H1 (cell line): ENCODE results near the gene HEATR5A. TPM values are rescaled to one million over a fixed set of nuclear protein-coding genes. Genes with fewer than 3 reads are reported as not detected.

Experiments
- CTCF ChIA-PET: fragments of 300-600 bp; sonication (Branson Sonifier 250); formaldehyde crosslinking; loops from one replicate; lab custom pipeline; 2021; ENCODE audit not compliant: partially characterized antibody; lab: Charles Lee
- POLR2A ChIA-PET: fragments of 300-600 bp; sonication (Branson Sonifier 250); formaldehyde crosslinking; loops from one replicate; lab custom pipeline; 2021; ENCODE audit warnings: inconsistent platforms; ENCODE audit not compliant: partially characterized antibody; lab: Charles Lee
- DNase-seq, 2 experiments: peaks; one replicate each; pipeline versions ENCODE4 v3.0.0 to v3.0.0-alpha.2; 2010 to 2022; ENCODE audit warnings: low spot score in 2 of 2, low read depth in 1 of 2, mixed read lengths in 1 of 2
- FAIRE-seq: peaks from 2 replicates; lab custom pipeline; 2011; peaks lifted over from hg19 to GRCh38; lab: Jason Lieb, UNC
- H2AFZ ChIP-seq: 2 replicates; pipeline ENCODE4 v1.8.1; 2012; ENCODE audit warnings: low read length, inconsistent platforms
- H2AK5ac ChIP-seq: 2 replicates; pipeline ENCODE4 v1.6.1; 2013; ENCODE audit warnings: low read depth, low read length
- H2BK120ac ChIP-seq: replicated peaks from 2 replicates; pipeline ENCODE3; 2013; ENCODE audit warnings: low read depth, low read length, inconsistent platforms
- H2BK12ac ChIP-seq: 2 replicates; pipeline ENCODE4 v1.6.1; 2013; ENCODE audit warnings: low read depth, low read length
- H2BK15ac ChIP-seq: 2 replicates; pipeline ENCODE4 v1.6.1; 2013; ENCODE audit warnings: low read length
- H2BK20ac ChIP-seq: 2 replicates; pipeline ENCODE4 v1.6.1; 2013; ENCODE audit warnings: low read length
- H2BK5ac ChIP-seq: 2 replicates; pipeline ENCODE4 v1.6.1; 2013; ENCODE audit warnings: low read depth, low read length
- H3K14ac ChIP-seq: 2 replicates; pipeline ENCODE4 v1.6.1; 2013; ENCODE audit warnings: inconsistent platforms; ENCODE audit not compliant: insufficient read length
- H3K18ac ChIP-seq: 2 replicates; pipeline ENCODE4 v1.6.1; 2013; ENCODE audit warnings: low read length; ENCODE audit errors: extremely low read depth
- H3K23ac ChIP-seq: 2 replicates; pipeline ENCODE4 v1.6.1; 2013; ENCODE audit warnings: inconsistent platforms; ENCODE audit not compliant: insufficient read length
- H3K23me2 ChIP-seq: 2 replicates; pipeline ENCODE4 v1.6.1; 2013; ENCODE audit warnings: low read depth, low read length
- H3K27ac ChIP-seq: 2 replicates; pipeline ENCODE4 v1.6.1; 2011; ENCODE audit warnings: low read depth, low read length, inconsistent platforms
- H3K27me3 ChIP-seq, 4 experiments: replicated peaks in 1 of 4; 1 replicate in 1 of 4; 2 replicates in 3 of 4; pipeline versions ENCODE4 v1.6.1 to v1.8.1; 2011 to 2013; ENCODE audit warnings: low read length in 3 of 4, mild to moderate bottlenecking in 3 of 4, inconsistent platforms in 2 of 4, mixed read lengths in 2 of 4, moderate library complexity in 1 of 4; ENCODE audit not compliant: control insufficient read depth in 3 of 4, insufficient read depth in 3 of 4; ENCODE audit errors: extremely low read depth in 1 of 4
- H3K36me3 ChIP-seq, 4 experiments: 2 replicates each; pipeline versions ENCODE4 v1.6.1 to v1.8.1; 2011 to 2013; ENCODE audit warnings: mild to moderate bottlenecking in 4 of 4, low read length in 3 of 4, moderate library complexity in 2 of 4, control low read depth in 1 of 4, inconsistent platforms in 1 of 4; ENCODE audit not compliant: insufficient read depth in 4 of 4, control insufficient read depth in 2 of 4
- H3K4ac ChIP-seq: replicated peaks from 2 replicates; pipeline ENCODE3; 2013; ENCODE audit warnings: low read length, low read depth, mixed read lengths, inconsistent platforms; ENCODE audit not compliant: insufficient read length
- H3K4me1 ChIP-seq, 4 experiments: replicated peaks in 1 of 4; 1 replicate in 1 of 4; 2 replicates in 3 of 4; pipeline versions ENCODE4 v1.6.1 to v1.8.1; 2011 to 2013; ENCODE audit warnings: low read length in 3 of 4, inconsistent platforms in 2 of 4, mixed read lengths in 1 of 4; ENCODE audit not compliant: insufficient read depth in 4 of 4, control insufficient read depth in 3 of 4
- H3K4me2 ChIP-seq, 2 experiments: 2 replicates each; pipeline versions ENCODE4 v1.6.1 to v1.8.1; 2011 to 2013; ENCODE audit warnings: low read depth in 2 of 2, low read length in 2 of 2, control low read depth in 1 of 2, inconsistent platforms in 1 of 2, mild to moderate bottlenecking in 1 of 2; ENCODE audit not compliant: insufficient read depth in 1 of 2
- H3K4me3 ChIP-seq, 4 experiments: fragments of 200-600, 300-600 bp in 1 of 4; sonication (generic), shearing (Covaris generic), sonication (Bioruptor Twin) in 1 of 4; 2 replicates each; pipeline versions ENCODE4 v1.5.1 to v1.8.1; 2011 to 2016; ENCODE audit warnings: low read length in 4 of 4, low read depth in 3 of 4, control low read depth in 2 of 4, inconsistent platforms in 2 of 4, mild to moderate bottlenecking in 2 of 4, mixed read lengths in 1 of 4, moderate library complexity in 1 of 4; ENCODE audit not compliant: insufficient read depth in 2 of 4; ENCODE audit errors: extremely low read depth in 1 of 4
- H3K56ac ChIP-seq: replicated peaks from 2 replicates; pipeline ENCODE3; 2013; ENCODE audit warnings: low read depth, mild to moderate bottlenecking, mixed read lengths, low read length, inconsistent platforms; ENCODE audit not compliant: insufficient read length
- H3K79me1 ChIP-seq: 2 replicates; pipeline ENCODE4 v1.6.1; 2013; ENCODE audit warnings: low read depth, low read length, control low read depth
- H3K79me2 ChIP-seq, 2 experiments: 2 replicates each; pipeline versions ENCODE4 v1.6.1 to v1.8.1; 2012 to 2013; ENCODE audit warnings: low read length in 2 of 2, mild to moderate bottlenecking in 2 of 2, inconsistent platforms in 1 of 2; ENCODE audit not compliant: insufficient read depth in 2 of 2, control insufficient read depth in 1 of 2
- H3K9ac ChIP-seq, 4 experiments: replicated peaks in 1 of 4; 1 replicate in 1 of 4; 2 replicates in 3 of 4; pipeline versions ENCODE4 v1.6.1 to v1.8.1; 2011 to 2013; ENCODE audit warnings: low read depth in 3 of 4, low read length in 3 of 4, control low read depth in 2 of 4, mild to moderate bottlenecking in 2 of 4, moderate library complexity in 2 of 4, inconsistent platforms in 1 of 4; ENCODE audit errors: extremely low read depth in 1 of 4
- H3K9me3 ChIP-seq, 2 experiments: 2 replicates each; pipeline versions ENCODE4 v1.6.1 to v1.8.1; 2012 to 2013; ENCODE audit warnings: mild to moderate bottlenecking in 2 of 2, moderate library complexity in 2 of 2, control low read depth in 1 of 2, inconsistent platforms in 1 of 2, low read depth in 1 of 2, low read length in 1 of 2, mixed read lengths in 1 of 2; ENCODE audit not compliant: insufficient read depth in 2 of 2
- H4K20me1 ChIP-seq, 2 experiments: replicated peaks in 1 of 2; 2 replicates each; pipeline versions ENCODE3 to v1.8.1; 2011 to 2013; ENCODE audit warnings: inconsistent platforms in 2 of 2, low read length in 2 of 2, mild to moderate bottlenecking in 1 of 2; ENCODE audit not compliant: insufficient read depth in 2 of 2, control insufficient read depth in 1 of 2
- H4K5ac ChIP-seq: 2 replicates; pipeline ENCODE4 v1.6.1; 2013; ENCODE audit warnings: low read length, low read depth, mixed read lengths, inconsistent platforms; ENCODE audit not compliant: insufficient read length
- H4K8ac ChIP-seq: 2 replicates; pipeline ENCODE4 v1.8.0; 2013; ENCODE audit warnings: mild to moderate bottlenecking, moderate library complexity, low read length, inconsistent platforms; ENCODE audit not compliant: insufficient read depth; ENCODE audit errors: extremely low read depth
- H4K91ac ChIP-seq: replicated peaks from 2 replicates; pipeline ENCODE3; 2013; ENCODE audit warnings: low read length, mixed read lengths, inconsistent platforms; ENCODE audit not compliant: insufficient read length
- BACH1 ChIP-seq: IDR thresholded peaks from 2 replicates; pipeline ENCODE4 v1.6.1; 2012; ENCODE audit warnings: low read length, improper control_type of control experiment
- CTCF ChIP-seq, 3 experiments: IDR thresholded peaks; 1 replicate in 2 of 3; 2 replicates in 1 of 3; pipeline versions ENCODE4 v1.5.1 to v1.6.1; 2011; ENCODE audit warnings: low read length in 3 of 3, mild to moderate bottlenecking in 3 of 3, inconsistent platforms in 2 of 3, low read depth in 1 of 3, moderate library complexity in 1 of 3; ENCODE audit not compliant: insufficient read depth in 1 of 3; ENCODE audit errors: control extremely low read depth in 1 of 3
- JUND ChIP-seq: IDR thresholded peaks from 2 replicates; pipeline ENCODE4 v1.6.1; 2011; ENCODE audit warnings: mild to moderate bottlenecking, improper control_type of control experiment, low read length
- MAX ChIP-seq: IDR thresholded peaks from 2 replicates; pipeline ENCODE4 v1.6.1; 2012; ENCODE audit warnings: inconsistent platforms
- NANOG ChIP-seq: IDR thresholded peaks from 2 replicates; pipeline ENCODE4 v1.6.1; 2011; ENCODE audit warnings: low read length, low read depth, mild to moderate bottlenecking, inconsistent platforms; ENCODE audit not compliant: insufficient read depth, poor library complexity, severe bottlenecking
- TEAD4 ChIP-seq: IDR thresholded peaks from 2 replicates; pipeline ENCODE4 v1.6.1; 2012; ENCODE audit warnings: low read depth, low read length, inconsistent platforms, mixed read lengths
- WGBS, 2 experiments: shearing (Covaris generic) in 1 of 2; methylation state at CpG; one replicate each; pipeline versions ENCODE4 v1.1.6 to v1.1.7; 2013 to 2015; ENCODE audit warnings: low lambda C conversion rate in 2 of 2, mixed read lengths in 2 of 2, inconsistent platforms in 1 of 2, low coverage in 1 of 2, missing lambda C conversion rate in 1 of 2; ENCODE audit not compliant: insufficient replicate concordance in 2 of 2, insufficient coverage in 1 of 2, insufficient read length in 1 of 2; ENCODE audit errors: extremely low coverage in 1 of 2, missing lambda C conversion rate in 1 of 2; 5-methylcytosine and 5-hydroxymethylcytosine counted together
- polyA plus RNA-seq, 7 experiments: library from polyadenylated mRNA; depleted of rRNA in 3 of 7; stranded (reverse) in 5 of 7; unstranded in 2 of 7; fragments of >200 nt in 5 of 7; fragments of 200-250 nt in 2 of 7; gene quantifications; 1 replicate in 5 of 7; 2 replicates in 1 of 7; 4 replicates in 1 of 7; pipeline versions ENCODE4 v1.2.1 to v1.2.3, GENCODE V29; 2011 to 2013; ENCODE audit warnings: missing spikeins in 2 of 7, mixed read lengths in 2 of 7
- total RNA-seq: library from RNA; stranded (reverse); fragmentation: NEBNext Ultra II Directional; extraction: Animal tissue kit (Norgen Biotek cat#: 25700); gene quantifications from 2 replicates; pipeline ENCODE4 v1.2.1, GENCODE V29; 2021

The HEATR5A gene
- total and polyA plus RNA-seq, 2 of the 8 experiments (the other 6 are each of a cell fraction or from before 2014, with no cell fraction given), result 9.0 to 36.2 TPM

- Histone ChIP-seq H4K91ac (no peak overlapping the region), H3K4me3 (no peak overlapping the region), H3K18ac (no peak overlapping the region), H3K79me2 (no peaks in the 10 kb centered on the region), H3K4me1 (peaks cover 0 to 3% (median 3%) of the 10 kb centered on the region in 4 experiments; a peak in 2 of 7 replicates), H3K14ac (no peak overlapping the region), H3K23ac (no peak overlapping the region), H3K36me3 (no peaks in the 10 kb centered on the region; a peak in 2 of 8 replicates), H4K5ac (no peak overlapping the region), H3K27me3 (no peaks in the 10 kb centered on the region), H3K9ac (no peak overlapping the region)
- CTCF ChIA-PET, result interaction anchor here (1.2 kb wide), 1 partner anchor 105 kb away, joined by 3 read pairs; no protein-coding TSS in a partner anchor
- WGBS, 2 experiments, result 89% methylated on average over 1 of the region's 1 CpG; no CpG with 5 or more reads in 1 of the 2 experiments
- TF ChIP-seq BACH1, result no peak
- no peak for TF ChIP-seq CTCF (IDR thresholded peaks at IDR 0.05; ENCODE audit: control extremely low read depth in 1 of 3, insufficient read depth in 1 of 3, low read depth in 1 of 3, low read length in 3 of 3)
- no peak for TF ChIP-seq JUND
- no peak for TF ChIP-seq TEAD4
- TF ChIP-seq MAX, result no peak
- TF ChIP-seq NANOG, result no peak
- TF ChIP-seq, all 59 proteins: peak for 0
- no peak overlapping the region for H2BK120ac ChIP-seq
- H2AK5ac ChIP-seq, result no peak overlapping the region
- no peaks in the 10 kb centered on the region for H4K20me1 ChIP-seq
- no peak overlapping the region for H2BK15ac ChIP-seq
- H3K4me2 ChIP-seq, result no peak overlapping the region
- no peak overlapping the region for H2AFZ ChIP-seq
- H3K79me1 ChIP-seq, result no peaks in the 10 kb centered on the region
- H3K4ac ChIP-seq, result no peak overlapping the region
- H3K27ac ChIP-seq, result no peak overlapping the region
- FAIRE-seq (no peak), DNase-seq (no peak)
- H2BK12ac ChIP-seq, result no peak overlapping the region
- H2BK20ac ChIP-seq, result no peak overlapping the region
- H2BK5ac ChIP-seq, result no peak overlapping the region
- POLR2A ChIA-PET, result no interaction called here
- H4K8ac ChIP-seq, result no peak overlapping the region
- no peaks in the 10 kb centered on the region for H3K23me2 ChIP-seq
- no peak overlapping the region for H3K56ac ChIP-seq
- H3K9me3 ChIP-seq, result no peaks in the 10 kb centered on the region
Observed at GRCh38 chr14:31312934-31313333, 107.4 kb downstream of the HEATR5A start.
